ENCODE data around the gene CEBPZOS. TPM values are rescaled to one million over a fixed set of nuclear protein-coding genes. Genes with fewer than 3 reads are reported as not detected.

Gene CEBPZOS
- polyA plus RNA-seq (2013, experiment 1 of 2), result 32.6 TPM
- polyA plus RNA-seq (2013, experiment 2 of 2), result 34.4 TPM

DNA sequence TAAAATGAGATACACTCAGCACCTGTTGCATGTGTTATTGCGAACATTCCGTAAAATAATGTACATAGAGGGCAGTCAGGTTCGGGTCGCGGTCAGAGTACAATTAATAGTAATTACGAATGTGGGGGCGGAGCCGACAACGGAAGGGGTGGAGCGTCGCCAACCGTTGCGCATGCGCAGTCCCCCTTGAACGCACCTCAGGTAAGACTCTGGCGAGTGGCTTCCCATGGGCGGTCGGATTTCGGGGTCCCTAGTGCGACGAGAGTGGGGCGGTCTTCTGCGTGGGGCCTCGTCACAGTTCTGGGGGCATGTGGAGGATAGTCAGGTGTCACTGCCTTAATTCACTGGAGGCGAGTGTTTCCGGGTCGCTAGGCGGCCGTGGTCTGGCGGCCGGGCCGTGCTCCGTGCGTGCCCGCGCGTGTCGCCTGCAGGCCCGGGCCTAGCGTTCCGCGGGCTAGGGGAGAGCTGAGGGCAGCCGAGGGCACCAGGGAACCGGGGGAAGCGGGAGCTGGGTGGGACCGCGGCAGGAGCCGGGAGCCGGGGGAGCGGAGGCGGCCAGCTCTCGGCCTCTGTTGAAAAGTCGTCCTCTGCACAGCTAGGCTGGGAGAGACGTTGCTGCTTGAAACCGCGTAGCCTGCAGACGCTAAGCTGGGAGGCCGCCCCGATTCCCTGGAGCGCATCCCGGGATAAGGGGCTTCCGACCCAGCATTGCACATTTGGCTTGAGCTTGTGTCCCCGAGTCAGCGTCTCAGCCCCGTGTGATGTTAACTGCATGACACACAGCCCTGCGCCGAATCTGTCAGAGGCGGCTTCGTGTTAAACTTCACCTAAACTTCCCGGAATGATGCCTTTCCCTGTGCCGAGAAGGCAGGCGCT is at the start of gene CEBPZOS:
Gene CEBPZOS (plus strand): TSS at position 177 of the 876 bp plus-strand sequence. CDS start 3,209 bp downstream, outside the sequence.
- Histone ChIP-seq H3K4me2 (ENCODE audit: insufficient read depth, low read length, poor library complexity, severe bottlenecking) (peak within 1 kb of the TSS; percentile 78), H3K14ac (ENCODE audit: low read length) (peak within 1 kb of the TSS; percentile 38), H4K91ac (ENCODE audit: low read depth, low read length, poor library complexity) (no peak within 1 kb of the TSS), H3K27me3 (ENCODE audit: control insufficient read depth in 3 of 3, insufficient read depth in 3 of 3, low read depth in 1 of 3, low read length in 3 of 3) (no peaks in the 10 kb centered on the region), H3K4ac (ENCODE audit: low read length) (no peak within 1 kb of the TSS), H2BK5ac (ENCODE audit: low read length) (peak within 1 kb of the TSS; percentile 67), H3K9me3 (replicated peaks in 1 of 2; ENCODE audit: control insufficient read depth in 2 of 2, insufficient read depth in 1 of 2, low read depth in 1 of 2, low read length in 2 of 2) (no peaks in the 10 kb centered on the region), H3K36me3 (replicated peaks in 1 of 2; ENCODE audit: control insufficient read depth in 2 of 2, insufficient read depth in 2 of 2, low read length in 2 of 2) (peaks cover 0 to 13% of the 10 kb centered on the region in 2 donors), H4K8ac (ENCODE audit: low read depth, low read length) (peak within 1 kb of the TSS; percentile 9), H2BK12ac (ENCODE audit: low read length) (peak within 1 kb of the TSS; percentile 41), H3K9ac (ENCODE audit: low read depth, low read length, poor library complexity) (peak within 1 kb of the TSS; percentile 85), H2AK5ac (ENCODE audit: low read depth, low read length) (no peak within 1 kb of the TSS), H3K4me1 (ENCODE audit: control insufficient read depth in 2 of 2, insufficient read depth in 1 of 2, low read depth in 1 of 2, low read length in 2 of 2) (peaks cover 0 to 5% of the 10 kb centered on the region in 2 donors), H3K4me3 (ENCODE audit: low read length in 2 of 2) (peak within 1 kb of the TSS in 1 of 2 donors; percentile 89), H3K27ac (replicated peaks; ENCODE audit: low read length) (no peak within 1 kb of the TSS), H2BK120ac (ENCODE audit: low read depth, low read length) (no peak within 1 kb of the TSS), H3K18ac (ENCODE audit: low read length) (peak within 1 kb of the TSS; percentile 93), H2AFZ (ENCODE audit: low read length) (no peak within 1 kb of the TSS), H3K23ac (ENCODE audit: low read depth, low read length, poor library complexity) (peak within 1 kb of the TSS; percentile 70), H2BK15ac (ENCODE audit: low read length) (peak within 1 kb of the TSS; percentile 16), H3K79me1 (ENCODE audit: low read depth, low read length) (peaks cover 6% of the 10 kb centered on the region)
- DNase-seq (ENCODE audit: low spot score), result peak; percentile 61
- WGBS, 2 donors (ENCODE audit: extremely low coverage in 2 of 2, insufficient read length in 2 of 2, insufficient replicate concordance in 1 of 2), result no CpG with 5 or more reads among the region's 72 CpGs

DNA sequence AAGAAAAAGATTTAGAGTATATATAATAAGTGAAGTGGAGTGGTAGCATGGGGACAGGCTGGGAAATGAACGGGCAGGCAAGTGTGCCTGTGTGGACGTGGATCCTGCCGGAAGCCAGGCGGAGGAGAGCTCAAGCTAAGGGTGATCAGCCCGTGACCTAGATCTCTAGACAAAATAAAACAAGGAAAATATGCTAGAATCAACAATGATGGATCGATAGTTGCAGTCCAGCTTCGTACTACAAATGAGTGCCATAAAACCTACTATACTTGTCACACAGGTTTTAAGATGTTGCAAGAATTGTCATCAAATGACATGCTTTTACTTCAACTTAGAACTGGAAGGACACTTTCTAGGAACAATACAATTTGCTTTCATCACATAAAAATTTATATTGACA is 48.0 kb upstream of the CEBPZOS start:
- H4K8ac ChIP-seq (ENCODE audit: low read depth, low read length), result no peak overlapping the region
- no peak overlapping the region for H3K18ac ChIP-seq (ENCODE audit: low read length)
- H2AFZ ChIP-seq (ENCODE audit: low read length), result no peak overlapping the region
- no peak overlapping the region for H2BK5ac ChIP-seq (ENCODE audit: low read length)
- H3K4ac ChIP-seq (ENCODE audit: low read length), result no peak overlapping the region
- no peak overlapping the region for H4K91ac ChIP-seq (ENCODE audit: low read depth, low read length, poor library complexity)
- no CpG with 5 or more reads among the region's 7 CpGs for WGBS, 2 donors (ENCODE audit: extremely low coverage in 2 of 2, insufficient read length in 2 of 2, insufficient replicate concordance in 1 of 2)
- no peak overlapping the region for H2BK120ac ChIP-seq (ENCODE audit: low read depth, low read length)
- H3K9ac ChIP-seq (ENCODE audit: low read depth, low read length, poor library complexity), result no peak overlapping the region
- no peaks in the 10 kb centered on the region for H3K27me3 ChIP-seq (ENCODE audit: control insufficient read depth in 3 of 3, insufficient read depth in 3 of 3, low read depth in 1 of 3, low read length in 3 of 3)
- H3K23ac ChIP-seq (ENCODE audit: low read depth, low read length, poor library complexity), result no peak overlapping the region
- H2BK15ac ChIP-seq (ENCODE audit: low read length), result no peak overlapping the region
- H3K79me1 ChIP-seq (ENCODE audit: low read depth, low read length), result no peaks in the 10 kb centered on the region
- no peak overlapping the region for H3K27ac ChIP-seq (replicated peaks; ENCODE audit: low read length)
- H3K4me2 ChIP-seq (ENCODE audit: insufficient read depth, low read length, poor library complexity, severe bottlenecking), result no peak overlapping the region
- no peak overlapping the region for H3K4me3 ChIP-seq (ENCODE audit: low read length in 2 of 2)
- H3K9me3 ChIP-seq (replicated peaks in 1 of 2; ENCODE audit: control insufficient read depth in 2 of 2, insufficient read depth in 1 of 2, low read depth in 1 of 2, low read length in 2 of 2), result peaks cover 0 to 4% of the 10 kb centered on the region in 2 donors
- DNase-seq (ENCODE audit: low spot score), result no peak
- H3K14ac ChIP-seq (ENCODE audit: low read length), result no peak overlapping the region
- H2AK5ac ChIP-seq (ENCODE audit: low read depth, low read length), result no peak overlapping the region
- H2BK12ac ChIP-seq (ENCODE audit: low read length), result no peak overlapping the region
- peaks cover 9 to 64% of the 10 kb centered on the region in 2 donors for H3K36me3 ChIP-seq (replicated peaks in 1 of 2; ENCODE audit: control insufficient read depth in 2 of 2, insufficient read depth in 2 of 2, low read length in 2 of 2)
- no peaks in the 10 kb centered on the region for H3K4me1 ChIP-seq (ENCODE audit: control insufficient read depth in 2 of 2, insufficient read depth in 1 of 2, low read depth in 1 of 2, low read length in 2 of 2)

DNA sequence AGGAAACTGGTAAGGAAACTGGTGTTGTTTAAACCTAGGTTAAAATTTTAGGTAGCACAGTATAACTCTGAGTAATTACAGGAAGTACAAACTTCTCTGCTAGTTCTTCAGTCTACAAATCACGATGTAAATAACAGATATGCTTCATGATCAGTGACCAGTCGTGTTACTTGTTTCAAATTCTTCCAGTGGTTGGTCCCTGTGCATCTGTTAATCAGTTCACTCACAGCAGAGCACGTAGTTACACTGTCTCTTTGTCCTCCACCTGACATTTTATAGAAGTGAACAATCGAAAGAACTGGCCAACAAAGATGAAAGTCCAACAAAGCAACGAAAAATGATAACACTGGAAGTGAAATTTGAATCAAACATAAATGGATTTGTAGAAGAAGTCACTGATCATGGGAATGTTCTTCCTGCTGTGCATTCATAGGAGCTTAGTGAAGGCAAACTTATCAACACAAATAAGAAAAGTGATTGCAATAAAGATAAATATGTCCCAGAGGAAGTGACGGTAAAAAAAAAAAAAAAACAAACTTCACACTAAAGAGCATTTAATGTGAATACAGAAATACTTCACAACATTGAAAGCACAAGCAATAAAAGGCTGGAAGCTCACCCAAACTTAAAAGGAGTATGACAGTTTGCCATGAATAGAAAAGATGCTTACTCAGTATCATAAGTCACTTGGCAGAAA is 46.5 kb upstream of the CEBPZOS start:
- no peak overlapping the region for H3K18ac ChIP-seq (ENCODE audit: low read length)
- H3K14ac ChIP-seq (ENCODE audit: low read length), result no peak overlapping the region
- no CpG with 5 or more reads among the region's 6 CpGs for WGBS, 2 donors (ENCODE audit: extremely low coverage in 2 of 2, insufficient read length in 2 of 2, insufficient replicate concordance in 1 of 2)
- H3K4me1 ChIP-seq (ENCODE audit: control insufficient read depth in 2 of 2, insufficient read depth in 1 of 2, low read depth in 1 of 2, low read length in 2 of 2), result no peaks in the 10 kb centered on the region
- no peak overlapping the region for H3K9ac ChIP-seq (ENCODE audit: low read depth, low read length, poor library complexity)
- H3K9me3 ChIP-seq (replicated peaks in 1 of 2; ENCODE audit: control insufficient read depth in 2 of 2, insufficient read depth in 1 of 2, low read depth in 1 of 2, low read length in 2 of 2), result peaks cover 0 to 9% of the 10 kb centered on the region in 2 donors
- no peak overlapping the region for H2BK5ac ChIP-seq (ENCODE audit: low read length)
- no peaks in the 10 kb centered on the region for H3K79me1 ChIP-seq (ENCODE audit: low read depth, low read length)
- H2AFZ ChIP-seq (ENCODE audit: low read length), result no peak overlapping the region
- no peak overlapping the region for H2BK120ac ChIP-seq (ENCODE audit: low read depth, low read length)
- no peak overlapping the region for H3K4ac ChIP-seq (ENCODE audit: low read length)
- no peak overlapping the region for H3K4me2 ChIP-seq (ENCODE audit: insufficient read depth, low read length, poor library complexity, severe bottlenecking)
- DNase-seq (ENCODE audit: low spot score), result no peak
- H3K27me3 ChIP-seq (ENCODE audit: control insufficient read depth in 3 of 3, insufficient read depth in 3 of 3, low read depth in 1 of 3, low read length in 3 of 3), result no peaks in the 10 kb centered on the region
- H2AK5ac ChIP-seq (ENCODE audit: low read depth, low read length), result no peak overlapping the region
- H3K4me3 ChIP-seq (ENCODE audit: low read length in 2 of 2), result no peak overlapping the region
- H4K91ac ChIP-seq (ENCODE audit: low read depth, low read length, poor library complexity), result no peak overlapping the region
- peaks cover 4 to 55% of the 10 kb centered on the region in 2 donors for H3K36me3 ChIP-seq (replicated peaks in 1 of 2; ENCODE audit: control insufficient read depth in 2 of 2, insufficient read depth in 2 of 2, low read length in 2 of 2)
- H2BK12ac ChIP-seq (ENCODE audit: low read length), result no peak overlapping the region
- no peak overlapping the region for H4K8ac ChIP-seq (ENCODE audit: low read depth, low read length)
- no peak overlapping the region for H2BK15ac ChIP-seq (ENCODE audit: low read length)
- H3K27ac ChIP-seq (replicated peaks; ENCODE audit: low read length), result no peak overlapping the region
- H3K23ac ChIP-seq (ENCODE audit: low read depth, low read length, poor library complexity), result no peak overlapping the region

DNA sequence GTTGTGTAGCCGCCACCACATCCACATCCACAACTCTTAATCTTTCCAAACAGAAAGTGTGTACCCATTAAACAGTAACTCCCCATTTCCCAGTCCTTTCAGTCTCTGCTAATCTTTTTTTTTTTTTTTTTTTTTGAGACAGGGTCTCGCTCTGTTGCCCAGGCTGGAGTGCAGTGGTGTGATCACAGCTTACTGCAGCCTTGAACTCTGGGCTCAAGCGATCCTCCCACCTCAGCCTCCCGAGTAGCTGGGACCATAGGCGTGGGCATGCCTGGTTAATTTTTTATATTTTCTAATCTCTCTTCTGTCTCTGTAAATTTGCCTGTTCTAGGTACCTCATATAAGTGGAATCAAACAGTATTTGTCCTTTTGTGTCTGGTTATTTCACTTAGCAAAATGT is 43.1 kb upstream of the CEBPZOS start:
- H3K9me3 ChIP-seq (replicated peaks in 1 of 2; ENCODE audit: control insufficient read depth in 2 of 2, insufficient read depth in 1 of 2, low read depth in 1 of 2, low read length in 2 of 2), result peaks cover 0 to 9% of the 10 kb centered on the region in 2 donors
- no peak overlapping the region for H3K4me3 ChIP-seq (ENCODE audit: low read length in 2 of 2)
- H3K4me1 ChIP-seq (ENCODE audit: control insufficient read depth in 2 of 2, insufficient read depth in 1 of 2, low read depth in 1 of 2, low read length in 2 of 2), result peaks cover 5 to 7% of the 10 kb centered on the region in 2 donors
- H4K8ac ChIP-seq (ENCODE audit: low read depth, low read length), result no peak overlapping the region
- H3K79me1 ChIP-seq (ENCODE audit: low read depth, low read length), result no peaks in the 10 kb centered on the region
- no peak overlapping the region for H2BK15ac ChIP-seq (ENCODE audit: low read length)
- no peak overlapping the region for H4K91ac ChIP-seq (ENCODE audit: low read depth, low read length, poor library complexity)
- H3K9ac ChIP-seq (ENCODE audit: low read depth, low read length, poor library complexity), result no peak overlapping the region
- DNase-seq (ENCODE audit: low spot score), result no peak
- no peak overlapping the region for H2AK5ac ChIP-seq (ENCODE audit: low read depth, low read length)
- H3K14ac ChIP-seq (ENCODE audit: low read length), result no peak overlapping the region
- no peak overlapping the region for H3K23ac ChIP-seq (ENCODE audit: low read depth, low read length, poor library complexity)
- peaks cover 0 to 26% of the 10 kb centered on the region in 2 donors for H3K36me3 ChIP-seq (replicated peaks in 1 of 2; ENCODE audit: control insufficient read depth in 2 of 2, insufficient read depth in 2 of 2, low read length in 2 of 2)
- no peak overlapping the region for H2AFZ ChIP-seq (ENCODE audit: low read length)
- H3K18ac ChIP-seq (ENCODE audit: low read length), result no peak overlapping the region
- no peak overlapping the region for H2BK5ac ChIP-seq (ENCODE audit: low read length)
- H3K27me3 ChIP-seq (ENCODE audit: control insufficient read depth in 3 of 3, insufficient read depth in 3 of 3, low read depth in 1 of 3, low read length in 3 of 3), result peaks cover 0 to 4% (median 0%) of the 10 kb centered on the region in 3 experiments
- H2BK120ac ChIP-seq (ENCODE audit: low read depth, low read length), result no peak overlapping the region
- no peak overlapping the region for H2BK12ac ChIP-seq (ENCODE audit: low read length)
- H3K4ac ChIP-seq (ENCODE audit: low read length), result no peak overlapping the region
- no CpG with 5 or more reads among the region's 5 CpGs for WGBS, 2 donors (ENCODE audit: extremely low coverage in 2 of 2, insufficient read length in 2 of 2, insufficient replicate concordance in 1 of 2)
- H3K4me2 ChIP-seq (ENCODE audit: insufficient read depth, low read length, poor library complexity, severe bottlenecking), result no peak overlapping the region
- H3K27ac ChIP-seq (replicated peaks; ENCODE audit: low read length), result no peak overlapping the region

Data from neuronal stem cell (in vitro differentiated cells).